HCT116 (cell line): ENCODE results near the gene PTPRO. TPM values are rescaled to one million over a fixed set of nuclear protein-coding genes. Genes with fewer than 3 reads are reported as not detected.

Experiments
- ATAC-seq: fragments of 200-7000 bp; cut with Tn5 transposase; 2 replicates; pipeline ENCODE4 v1.9.1; 2020; ENCODE audit warnings: mild to moderate bottlenecking, moderate library complexity
- BruUV-seq: library from RNA; stranded (reverse); fragments of 400-500 nt; replicated peaks from 2 replicates; lab custom pipeline; 2021; lab: Mats Ljungman, UMichigan
- CTCF ChIA-PET: fragments of 300-600 bp; sonication (Branson Sonifier 250); formaldehyde crosslinking; loops from one replicate; lab custom pipeline; 2021; ENCODE audit warnings: antibody characterized with exemption; lab: Charles Lee
- POLR2A ChIA-PET: fragments of 300-600, 350-600 bp; sonication (Branson Sonifier 250); formaldehyde crosslinking; loops from one replicate; lab custom pipeline; 2021; ENCODE audit warnings: antibody characterized with exemption; lab: Charles Lee
- RAD21 ChIA-PET, 2 experiments: fragments of 300-600 bp; sonication (Branson Sonifier 250); formaldehyde crosslinking; loops; one replicate each; lab custom pipeline; 2023; ENCODE audit warnings: low total read pairs in 2 of 2; ENCODE audit not compliant: uncharacterized antibody in 2 of 2, unreplicated experiment in 2 of 2, low non-redundant PET in 1 of 2; lab: Charles Lee
- DNase-seq: peaks from one replicate; pipeline ENCODE4 v3.0.0-alpha.2; 2010; ENCODE audit warnings: low read depth, low spot score
- H2AFZ ChIP-seq: fragments of 200-600 bp; shearing (Covaris generic), sonication (generic); 2 replicates; pipeline ENCODE4 v1.6.1; 2017; ENCODE audit warnings: low read depth, mixed run types, mixed read lengths, antibody characterized with exemption, low read length; ENCODE audit not compliant: poor library complexity, severe bottlenecking
- H3K27ac ChIP-seq: 2 replicates; pipeline ENCODE4 v1.5.1; 2012; ENCODE audit warnings: low read depth, low read length
- H3K27me3 ChIP-seq: fragments of 200-600 bp; sonication (generic); 2 replicates; pipeline ENCODE4 v1.6.1; 2016; ENCODE audit warnings: mixed run types, low read length, mixed read lengths; ENCODE audit not compliant: insufficient read depth
- H3K36me3 ChIP-seq, 2 experiments: fragments of 200-500 bp in 1 of 2; fragments of 200-600 bp in 1 of 2; sonication (Bioruptor generic) in 1 of 2; sonication (generic) in 1 of 2; 2 replicates each; pipeline versions ENCODE4 v1.5.1 to v1.6.1; 2014 to 2016; ENCODE audit warnings: low read length in 2 of 2, inconsistent platforms in 1 of 2, mixed read lengths in 1 of 2, mixed run types in 1 of 2; ENCODE audit not compliant: insufficient read depth in 2 of 2, control insufficient read depth in 1 of 2
- H3K4me1 ChIP-seq, 2 experiments: fragments of 200-600 bp in 1 of 2; sonication (generic) in 1 of 2; 2 replicates each; pipeline versions ENCODE4 v1.5.1 to v1.6.1; 2012 to 2017; ENCODE audit warnings: low read length in 2 of 2, inconsistent platforms in 1 of 2, mild to moderate bottlenecking in 1 of 2, mixed read lengths in 1 of 2, mixed run types in 1 of 2, moderate library complexity in 1 of 2; ENCODE audit not compliant: insufficient read depth in 2 of 2, control insufficient read depth in 1 of 2
- H3K4me2 ChIP-seq: fragments of 200-600 bp; sonication (generic); 2 replicates; pipeline ENCODE4 v1.6.1; 2017; ENCODE audit warnings: mixed run types, low read length, mixed read lengths
- H3K4me3 ChIP-seq, 2 experiments: fragments of 200-600 bp in 1 of 2; sonication (generic) in 1 of 2; replicated peaks in 1 of 2; 2 replicates each; pipeline ENCODE4 v1.5.1; 2011 to 2016; ENCODE audit warnings: low read length in 2 of 2, control low read depth in 1 of 2, low read depth in 1 of 2, mild to moderate bottlenecking in 1 of 2, mixed read lengths in 1 of 2, mixed run types in 1 of 2
- H3K79me2 ChIP-seq: fragments of 200-600 bp; sonication (generic); 2 replicates; pipeline ENCODE4 v1.6.1; 2017; ENCODE audit warnings: mild to moderate bottlenecking, mixed run types, low read length, moderate library complexity, mixed read lengths; ENCODE audit not compliant: insufficient read depth
- H3K9ac ChIP-seq: fragments of 200-600 bp; sonication (generic); 2 replicates; pipeline ENCODE4 v1.6.1; 2016; ENCODE audit warnings: low read length, mixed read lengths
- H3K9me2 ChIP-seq: fragments of 200-600 bp; sonication (generic), shearing (Covaris generic); 2 replicates; pipeline ENCODE4 v1.6.1; 2017; ENCODE audit warnings: mixed run types, mild to moderate bottlenecking, moderate library complexity; ENCODE audit not compliant: insufficient read depth
- H3K9me3 ChIP-seq, 2 experiments: fragments of 200-500 bp in 1 of 2; fragments of 200-600 bp in 1 of 2; sonication (Bioruptor generic) in 1 of 2; sonication (generic) in 1 of 2; 2 replicates each; pipeline ENCODE4 v1.6.1; 2014 to 2017; ENCODE audit warnings: low read length in 2 of 2, mixed read lengths in 2 of 2, inconsistent platforms in 1 of 2, low read depth in 1 of 2, mild to moderate bottlenecking in 1 of 2, mixed run types in 1 of 2, moderate library complexity in 1 of 2; ENCODE audit not compliant: control insufficient read depth in 1 of 2, insufficient read depth in 1 of 2
- H4K20me1 ChIP-seq: fragments of 200-600 bp; sonication (generic), shearing (Covaris generic); 2 replicates; pipeline ENCODE4 v1.6.1; 2017; ENCODE audit warnings: mixed run types, mild to moderate bottlenecking, moderate library complexity; ENCODE audit not compliant: insufficient read depth
- CBX3 ChIP-seq: IDR thresholded peaks from 2 replicates; pipeline ENCODE4 v1.6.1; 2012; ENCODE audit warnings: low read depth
- CEBPB ChIP-seq: IDR thresholded peaks from 2 replicates; pipeline ENCODE4 v1.6.1; 2012; ENCODE audit warnings: low read depth
- EGR1 ChIP-seq: IDR thresholded peaks from 2 replicates; pipeline ENCODE4 v1.6.1; 2012; ENCODE audit warnings: low read depth
- POLR2AphosphoS5 ChIP-seq: IDR thresholded peaks from 2 replicates; pipeline ENCODE4 v1.6.1; 2011; ENCODE audit warnings: mild to moderate bottlenecking, low read depth, low read length, moderate library complexity
- RAD21 ChIP-seq: IDR thresholded peaks from 2 replicates; pipeline ENCODE4 v1.6.1; 2012; ENCODE audit warnings: low read depth, mild to moderate bottlenecking
- SP1 ChIP-seq: IDR thresholded peaks from 2 replicates; pipeline ENCODE4 v1.6.1; 2012; ENCODE audit warnings: low read depth
- SRF ChIP-seq: IDR thresholded peaks from 2 replicates; pipeline ENCODE4 v1.6.1; 2012; ENCODE audit warnings: low read depth
- YY1 ChIP-seq: IDR thresholded peaks from 2 replicates; pipeline ENCODE4 v1.6.1; 2011; ENCODE audit warnings: low read length, low read depth, moderate library complexity, mild to moderate bottlenecking; ENCODE audit not compliant: insufficient replicate concordance; ENCODE audit errors: extremely low read depth
- ZNF274 ChIP-seq: fragments of 200-500 bp; sonication (Bioruptor generic); IDR thresholded peaks from 2 replicates; pipeline ENCODE4 v1.6.1; 2014; ENCODE audit warnings: mild to moderate bottlenecking, low read depth, low read length, inconsistent platforms
- intact Hi-C: fragments of 100-400 bp; cut with micrococcal nuclease; formaldehyde crosslinking; loops from 2 replicates; pipeline ENCODE4 v1.10.0; 2022
- total RNA-seq: library from RNA; stranded (reverse); gene quantifications from one replicate; pipeline ENCODE4 v1.2.1, GENCODE V29; 2021; ENCODE audit not compliant: unreplicated experiment
- TF ChIP-seq, protein P1 (sequence below): IDR thresholded peaks from 2 replicates; pipeline ENCODE4 v1.6.1; 2011; ENCODE audit warnings: mild to moderate bottlenecking, low read length, moderate library complexity; ENCODE audit not compliant: insufficient replicate concordance; ENCODE audit errors: extremely low read depth
- TF ChIP-seq, protein P2 (sequence below): IDR thresholded peaks from 2 replicates; pipeline ENCODE4 v1.6.1; 2012
- TF ChIP-seq, protein P3 (sequence below): IDR thresholded peaks from 2 replicates; pipeline ENCODE4 v1.6.1; 2012

Gene PTPRO
- total RNA-seq, 1 experiment from 2014 or later = not detected

DNA sequence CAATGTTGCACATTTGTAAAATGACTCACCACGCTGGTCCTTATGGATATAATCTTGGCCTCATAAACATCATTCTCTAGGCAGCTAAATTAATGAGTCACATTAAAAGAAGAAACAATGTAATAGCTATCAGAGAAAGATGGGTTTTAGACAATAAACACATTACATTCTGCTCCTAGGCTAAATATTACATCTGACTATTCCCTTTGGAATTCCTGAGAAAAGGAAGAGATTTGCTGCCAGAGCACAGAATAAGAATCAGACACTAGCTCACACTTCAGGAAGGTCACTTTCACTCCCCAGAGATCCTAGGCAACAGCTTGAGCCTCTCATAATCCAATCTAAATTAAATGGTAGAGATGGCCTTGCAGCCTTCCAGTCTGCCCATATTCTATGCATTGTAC, 218.2 kb downstream of the PTPRO start:
- Histone ChIP-seq H3K79me2 (no peaks in the 10 kb centered on the region), H3K4me3 (no peak overlapping the region), H3K9ac (no peak overlapping the region), H3K4me2 (no peak overlapping the region), H3K27ac (no peak overlapping the region), H4K20me1 (no peaks in the 10 kb centered on the region), H3K36me3 (no peaks in the 10 kb centered on the region), H3K9me2 (no peaks in the 10 kb centered on the region), H2AFZ (no peak overlapping the region), H3K9me3 (no peaks in the 10 kb centered on the region), H3K4me1 (peaks cover 0 to under 1% of the 10 kb centered on the region in 2 experiments; a peak in 1 of 4 replicates), H3K27me3 (no peaks in the 10 kb centered on the region)
- ATAC-seq = no peak
- DNase-seq = no peak
- BruUV-seq = no TSS peak
- TF ChIP-seq, protein P1, sequence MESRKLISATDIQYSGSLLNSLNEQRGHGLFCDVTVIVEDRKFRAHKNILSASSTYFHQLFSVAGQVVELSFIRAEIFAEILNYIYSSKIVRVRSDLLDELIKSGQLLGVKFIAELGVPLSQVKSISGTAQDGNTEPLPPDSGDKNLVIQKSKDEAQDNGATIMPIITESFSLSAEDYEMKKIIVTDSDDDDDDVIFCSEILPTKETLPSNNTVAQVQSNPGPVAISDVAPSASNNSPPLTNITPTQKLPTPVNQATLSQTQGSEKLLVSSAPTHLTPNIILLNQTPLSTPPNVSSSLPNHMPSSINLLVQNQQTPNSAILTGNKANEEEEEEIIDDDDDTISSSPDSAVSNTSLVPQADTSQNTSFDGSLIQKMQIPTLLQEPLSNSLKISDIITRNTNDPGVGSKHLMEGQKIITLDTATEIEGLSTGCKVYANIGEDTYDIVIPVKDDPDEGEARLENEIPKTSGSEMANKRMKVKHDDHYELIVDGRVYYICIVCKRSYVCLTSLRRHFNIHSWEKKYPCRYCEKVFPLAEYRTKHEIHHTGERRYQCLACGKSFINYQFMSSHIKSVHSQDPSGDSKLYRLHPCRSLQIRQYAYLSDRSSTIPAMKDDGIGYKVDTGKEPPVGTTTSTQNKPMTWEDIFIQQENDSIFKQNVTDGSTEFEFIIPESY = no peak
- no peak for TF ChIP-seq CBX3
- TF ChIP-seq, protein P2, sequence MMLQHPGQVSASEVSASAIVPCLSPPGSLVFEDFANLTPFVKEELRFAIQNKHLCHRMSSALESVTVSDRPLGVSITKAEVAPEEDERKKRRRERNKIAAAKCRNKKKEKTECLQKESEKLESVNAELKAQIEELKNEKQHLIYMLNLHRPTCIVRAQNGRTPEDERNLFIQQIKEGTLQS = no peak
- TF ChIP-seq YY1 = no peak
- TF ChIP-seq EGR1 = no peak
- no peak for TF ChIP-seq SRF
- no peak for TF ChIP-seq POLR2AphosphoS5
- TF ChIP-seq, protein P3, sequence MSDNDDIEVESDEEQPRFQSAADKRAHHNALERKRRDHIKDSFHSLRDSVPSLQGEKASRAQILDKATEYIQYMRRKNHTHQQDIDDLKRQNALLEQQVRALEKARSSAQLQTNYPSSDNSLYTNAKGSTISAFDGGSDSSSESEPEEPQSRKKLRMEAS = no peak
- TF ChIP-seq SP1 = no peak
- no peak for TF ChIP-seq ZNF274
- no peak for TF ChIP-seq RAD21
- no peak for TF ChIP-seq CEBPB
- intact Hi-C loops = no loop called here
- ChIA-PET CTCF (interaction anchor here (1.2 kb wide), 1 partner anchor 8 kb away, joined by 5 read pairs; no protein-coding TSS in a partner anchor), POLR2A (no interaction called here), RAD21 (no interaction called here)
